Karpas-422 (cell line): ENCODE measurements around the gene SBNO2. TPM values are rescaled to one million over a fixed set of nuclear protein-coding genes. Genes with fewer than 3 reads are reported as not detected.

Source experiments
- DNase-seq: peaks from one replicate; pipeline ENCODE4 v3.0.0-alpha.2; 2015
- H2AFZ ChIP-seq: fragments of 200-600 bp; sonication (generic); 2 replicates; pipeline ENCODE4 v1.6.1; 2014; ENCODE audit warnings: antibody characterized with exemption, low read length, mixed read lengths
- H3K27ac ChIP-seq: fragments of 200-600 bp; sonication (generic); 2 replicates; pipeline ENCODE4 v1.5.1; 2014; ENCODE audit warnings: mild to moderate bottlenecking, low read length, moderate library complexity
- H3K27me3 ChIP-seq: fragments of 200-600 bp; sonication (generic); 2 replicates; pipeline ENCODE4 v1.6.1; 2014; ENCODE audit warnings: low read length, mixed read lengths
- H3K36me3 ChIP-seq: fragments of 200-600 bp; sonication (generic); 2 replicates; pipeline ENCODE4 v1.6.1; 2014; ENCODE audit warnings: low read length, mixed read lengths; ENCODE audit not compliant: insufficient read depth
- H3K4me1 ChIP-seq: fragments of 200-600 bp; sonication (generic); 2 replicates; pipeline ENCODE4 v1.6.1; 2014; ENCODE audit warnings: mild to moderate bottlenecking, low read length, mixed read lengths
- H3K4me2 ChIP-seq: fragments of 200-600 bp; sonication (generic); 2 replicates; pipeline ENCODE4 v1.6.1; 2014; ENCODE audit warnings: low read length, low read depth, mild to moderate bottlenecking; ENCODE audit not compliant: poor library complexity, severe bottlenecking
- H3K4me3 ChIP-seq: fragments of 200-600 bp; sonication (generic); 2 replicates; pipeline ENCODE4 v1.5.1; 2014; ENCODE audit warnings: mild to moderate bottlenecking, antibody characterized with exemption, low read length, mixed read lengths
- H3K79me2 ChIP-seq: fragments of 200-600 bp; sonication (generic); 2 replicates; pipeline ENCODE4 v1.6.1; 2014; ENCODE audit warnings: mild to moderate bottlenecking, low read length, mixed read lengths
- H3K9ac ChIP-seq: fragments of 200-600 bp; sonication (generic); 2 replicates; pipeline ENCODE4 v1.6.0; 2014; ENCODE audit warnings: low read length
- H3K9me2 ChIP-seq: fragments of 200-600 bp; sonication (generic), shearing (Covaris generic); replicated peaks from 2 replicates; pipeline ENCODE4 v1.6.0; 2014; ENCODE audit warnings: mild to moderate bottlenecking, low read length, moderate library complexity; ENCODE audit not compliant: insufficient read depth
- H3K9me3 ChIP-seq: fragments of 300-700, 200-600 bp; sonication (generic); 2 replicates; pipeline ENCODE4 v1.6.1; 2014; ENCODE audit warnings: low read length, mixed read lengths
- H4K20me1 ChIP-seq: fragments of 200-600 bp; sonication (generic); 2 replicates; pipeline ENCODE4 v1.6.1; 2014; ENCODE audit warnings: mild to moderate bottlenecking, antibody characterized with exemption, low read length, low read depth; ENCODE audit not compliant: insufficient read depth
- total RNA-seq: library from RNA; depleted of rRNA; stranded (reverse); fragments of >200 nt; shearing (Covaris generic); gene quantifications from 2 replicates; pipeline ENCODE4 v1.2.3, GENCODE V29; 2014; ENCODE audit warnings: low replicate concordance

Gene SBNO2
- total RNA-seq, 1 experiment from 2014 or later = 7.9 TPM

DNA sequence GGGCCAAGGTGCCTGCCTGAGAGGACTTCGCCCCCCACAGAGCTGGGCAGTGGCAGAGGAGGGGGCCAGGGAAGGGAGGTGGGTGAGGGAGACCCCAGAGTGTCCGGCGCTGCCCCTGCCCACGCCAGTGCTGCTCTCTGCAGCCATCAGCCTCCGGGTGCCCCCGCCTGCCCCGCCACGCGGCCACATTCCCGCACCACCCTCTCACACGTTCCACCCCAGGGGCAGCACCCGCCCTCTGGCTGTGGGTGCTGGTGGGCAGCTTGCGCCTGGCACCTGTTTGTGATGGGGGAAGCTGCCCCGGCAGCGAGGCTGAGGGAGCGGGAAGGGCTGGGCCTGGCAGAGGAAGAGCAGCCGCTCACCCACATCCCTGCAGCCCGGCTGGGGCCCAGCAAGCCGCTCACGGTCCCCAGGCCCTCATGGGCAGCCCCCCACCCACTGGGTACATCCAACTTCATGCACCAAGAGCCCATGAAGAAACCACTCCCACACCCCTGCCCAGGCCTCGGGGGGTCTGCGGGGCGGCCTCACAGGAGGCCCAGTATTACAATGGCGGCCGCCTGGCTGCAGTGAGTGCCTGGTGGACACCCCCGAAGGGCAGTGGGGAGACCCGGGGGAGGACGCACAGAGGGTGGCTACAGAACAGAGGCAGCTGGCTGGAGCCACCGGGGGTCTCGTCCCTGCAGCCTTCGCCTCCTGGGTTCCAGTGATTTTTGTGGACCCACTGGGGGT is 14.0 kb downstream of the SBNO2 start:
- Histone ChIP-seq H2AFZ (no peak overlapping the region), H4K20me1 (0 out of 2 replicates have a peak, but pooled peaks cover 5% of the 10 kb centered on the region), H3K9me2 (no peaks in the 10 kb centered on the region), H3K27ac (no peak overlapping the region), H3K36me3 (no peaks in the 10 kb centered on the region), H3K27me3 (no peaks in the 10 kb centered on the region), H3K9ac (no peak overlapping the region), H3K79me2 (peaks cover 24% of the 10 kb centered on the region), H3K4me1 (peaks cover 7% of the 10 kb centered on the region), H3K4me2 (no peak overlapping the region), H3K9me3 (no peaks in the 10 kb centered on the region), H3K4me3 (no peak overlapping the region)
- no peak for DNase-seq

DNA sequence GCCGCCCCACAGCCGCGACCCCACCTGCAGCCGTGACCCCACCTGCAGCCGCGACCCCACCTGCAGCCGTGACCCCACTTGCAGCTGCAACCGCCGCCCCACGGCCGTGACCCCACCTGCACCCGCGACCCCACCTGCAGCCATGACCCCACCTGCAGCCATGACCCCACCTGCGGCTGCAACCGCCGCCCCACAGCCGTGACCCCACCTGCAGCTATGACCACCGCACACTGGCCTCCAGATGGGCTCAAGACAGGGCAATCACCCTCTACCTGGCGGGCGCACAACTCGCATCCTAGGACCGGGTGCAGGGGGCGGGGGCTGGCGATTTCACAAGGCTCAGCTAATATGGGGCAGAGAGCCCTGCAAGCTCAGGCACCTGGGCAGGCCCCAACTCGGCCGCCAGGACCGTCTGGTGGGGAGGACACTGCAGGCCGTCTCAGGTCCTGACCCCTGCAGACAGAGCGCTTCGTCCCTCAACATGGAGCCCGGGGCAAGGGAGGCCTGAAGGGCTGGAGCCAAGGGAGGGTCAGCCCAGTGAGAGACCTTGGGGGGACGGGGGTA is 15.1 kb downstream of the SBNO2 start:
- H3K36me3 ChIP-seq = no peaks in the 10 kb centered on the region
- no peak overlapping the region for H3K4me2 ChIP-seq
- no peak overlapping the region for H2AFZ ChIP-seq
- no peaks in the 10 kb centered on the region for H3K9me2 ChIP-seq
- no peaks in the 10 kb centered on the region for H3K27me3 ChIP-seq
- H3K79me2 ChIP-seq = peaks cover 23% of the 10 kb centered on the region
- DNase-seq = no peak
- H3K4me1 ChIP-seq = peaks cover 7% of the 10 kb centered on the region
- H4K20me1 ChIP-seq = 0 out of 2 replicates have a peak, but pooled peaks cover 5% of the 10 kb centered on the region
- no peak overlapping the region for H3K4me3 ChIP-seq
- H3K9me3 ChIP-seq = no peaks in the 10 kb centered on the region
- H3K27ac ChIP-seq = no peak overlapping the region
- H3K9ac ChIP-seq = no peak overlapping the region

DNA sequence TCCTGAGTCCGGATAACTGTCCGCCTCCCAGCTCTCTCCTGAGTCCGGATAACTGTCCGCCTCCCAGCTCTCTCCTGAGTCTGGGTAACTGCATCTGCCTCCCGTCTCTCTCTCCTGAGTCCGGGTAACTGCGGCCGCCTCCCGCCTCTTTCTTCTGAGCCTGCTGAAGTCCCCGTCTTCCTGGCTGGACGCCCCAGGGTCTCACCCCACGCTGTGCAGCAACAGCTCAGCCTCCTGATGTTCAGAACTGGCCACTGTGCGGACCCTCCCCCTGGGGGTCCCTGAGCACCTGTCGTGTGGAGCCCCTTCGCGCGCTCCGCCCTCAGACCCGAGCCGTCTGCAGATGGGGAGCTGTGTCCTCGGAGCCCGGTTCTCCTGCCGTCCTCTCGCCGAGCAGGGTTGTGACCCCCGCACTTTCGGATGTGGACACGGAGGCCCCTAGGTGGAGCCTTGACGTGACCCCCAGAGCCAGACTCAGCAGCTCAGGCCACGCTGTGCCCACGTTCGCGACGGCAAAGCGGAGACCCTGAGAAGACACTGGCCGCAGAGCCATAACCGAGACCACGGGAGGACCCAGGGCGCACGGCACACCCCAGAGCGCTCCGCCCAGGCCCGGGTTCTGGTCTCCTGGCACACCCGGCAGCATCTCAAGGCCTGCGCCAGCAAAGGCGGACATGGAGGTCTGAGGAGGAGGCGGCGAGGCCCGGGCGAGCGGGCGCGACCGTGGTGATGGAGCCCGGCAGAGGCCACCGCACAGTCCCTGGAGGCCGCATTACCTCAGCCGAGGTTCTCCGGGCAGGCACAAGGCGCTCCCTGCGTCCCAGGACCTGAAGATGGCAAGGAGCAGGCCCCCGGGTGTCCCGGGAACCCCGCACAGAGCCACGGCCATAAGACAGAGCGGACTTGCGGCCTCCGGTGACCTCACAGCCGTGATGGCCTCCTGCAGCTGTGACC is 15.9 kb downstream of the SBNO2 start:
- H3K79me2 ChIP-seq = peaks cover 23% of the 10 kb centered on the region
- peaks cover 7% of the 10 kb centered on the region for H3K4me1 ChIP-seq
- H2AFZ ChIP-seq = no peak overlapping the region
- no peaks in the 10 kb centered on the region for H3K9me3 ChIP-seq
- H3K27ac ChIP-seq = no peak overlapping the region
- no peaks in the 10 kb centered on the region for H3K27me3 ChIP-seq
- H3K9me2 ChIP-seq = no peaks in the 10 kb centered on the region
- no peaks in the 10 kb centered on the region for H3K36me3 ChIP-seq
- DNase-seq = no peak
- H4K20me1 ChIP-seq = 0 out of 2 replicates have a peak, but pooled peaks cover 5% of the 10 kb centered on the region
- no peak overlapping the region for H3K9ac ChIP-seq
- H3K4me3 ChIP-seq = no peak overlapping the region
- H3K4me2 ChIP-seq = no peak overlapping the region

DNA sequence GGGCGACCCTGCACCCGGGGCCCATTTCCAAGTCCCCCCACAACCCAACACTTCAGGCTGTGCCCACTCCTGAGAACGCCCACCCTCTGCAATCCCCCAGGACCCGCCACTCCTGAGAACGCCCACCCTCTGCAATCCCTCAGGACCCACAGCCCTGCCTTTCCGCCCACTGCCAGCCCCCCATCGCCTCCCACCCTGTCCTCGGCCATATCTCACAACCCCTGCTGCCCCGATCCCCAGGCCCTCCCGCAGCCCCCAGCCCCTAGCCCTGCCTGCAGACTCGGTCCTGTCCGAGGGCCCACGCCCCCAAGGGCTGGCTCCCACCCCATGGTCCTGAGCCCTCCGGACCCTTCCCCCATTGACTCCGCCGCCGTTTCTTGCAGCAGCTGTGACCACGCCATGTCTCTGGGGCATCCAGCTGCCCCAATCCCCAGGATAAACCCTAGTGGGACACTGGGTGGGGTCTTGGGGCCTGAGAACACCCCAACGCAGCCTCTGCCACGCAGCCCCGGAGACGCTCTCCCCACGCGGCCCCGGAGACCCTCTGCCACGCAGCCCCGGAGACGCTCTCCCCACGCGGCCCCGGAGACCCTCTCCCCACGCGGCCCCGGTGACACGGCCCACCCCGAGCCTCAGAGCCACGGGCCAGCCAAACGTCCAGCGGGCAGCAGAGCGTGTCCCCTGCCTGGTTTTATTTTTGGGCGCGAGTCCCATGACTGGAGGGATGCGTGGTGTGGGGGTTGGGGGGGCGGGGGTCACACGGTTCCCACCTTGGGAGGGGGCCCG is 17.0 kb downstream of the SBNO2 start:
- Histone ChIP-seq H4K20me1 (0 out of 2 replicates have a peak, but pooled peaks cover 5% of the 10 kb centered on the region), H3K9ac (no peak overlapping the region)

DNA sequence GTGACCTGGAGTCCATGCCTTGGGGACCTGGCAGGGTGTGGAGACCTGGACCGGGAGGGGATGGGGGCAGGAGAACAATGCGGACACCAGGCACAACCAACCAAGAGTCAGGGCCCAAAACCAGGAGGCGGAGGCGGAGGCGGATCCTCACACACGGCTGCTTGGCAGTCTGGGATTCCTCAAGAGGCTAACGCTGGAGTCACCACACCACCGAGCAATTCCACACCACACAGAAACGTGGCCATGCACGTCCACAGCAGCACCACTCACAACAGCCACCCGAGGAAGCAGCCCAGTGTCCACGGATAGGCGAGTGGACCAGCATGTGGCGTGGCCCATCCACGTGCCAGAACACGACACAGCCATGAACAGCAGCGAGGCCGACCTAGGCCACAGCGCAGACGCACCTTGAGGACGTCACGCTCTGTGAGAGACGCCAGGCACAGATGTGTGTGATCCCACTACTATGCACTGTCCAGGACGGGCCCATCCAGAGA is 17.7 kb downstream of the SBNO2 start:
- Histone ChIP-seq H3K27me3 (no peaks in the 10 kb centered on the region), H3K4me1 (no peaks in the 10 kb centered on the region), H3K4me2 (no peak overlapping the region), H3K9me2 (no peaks in the 10 kb centered on the region), H3K27ac (no peak overlapping the region), H3K4me3 (no peak overlapping the region), H3K9ac (no peak overlapping the region), H3K79me2 (peaks cover 14% of the 10 kb centered on the region; the same call in 1 of the 2 replicates), H3K36me3 (no peaks in the 10 kb centered on the region; the same call in 1 of the 2 replicates), H2AFZ (no peak overlapping the region), H4K20me1 (0 out of 2 replicates have a peak, but pooled peaks cover 5% of the 10 kb centered on the region), H3K9me3 (no peaks in the 10 kb centered on the region)
- DNase-seq = no peak

More for the DNA sequence above, 17.0 kb downstream of the SBNO2 start:
- H3K36me3 ChIP-seq = no peaks in the 10 kb centered on the region; the same call in 1 of the 2 replicates
- no peak overlapping the region for H2AFZ ChIP-seq
- H3K4me2 ChIP-seq = no peak overlapping the region
- no peaks in the 10 kb centered on the region for H3K9me3 ChIP-seq
- no peaks in the 10 kb centered on the region for H3K9me2 ChIP-seq
- no peak for DNase-seq
- peaks cover 7% of the 10 kb centered on the region for H3K4me1 ChIP-seq
- peaks cover 14% of the 10 kb centered on the region; the same call in 1 of the 2 replicates for H3K79me2 ChIP-seq
- H3K27me3 ChIP-seq = no peaks in the 10 kb centered on the region
- no peak overlapping the region for H3K27ac ChIP-seq
- H3K4me3 ChIP-seq = no peak overlapping the region

DNA sequence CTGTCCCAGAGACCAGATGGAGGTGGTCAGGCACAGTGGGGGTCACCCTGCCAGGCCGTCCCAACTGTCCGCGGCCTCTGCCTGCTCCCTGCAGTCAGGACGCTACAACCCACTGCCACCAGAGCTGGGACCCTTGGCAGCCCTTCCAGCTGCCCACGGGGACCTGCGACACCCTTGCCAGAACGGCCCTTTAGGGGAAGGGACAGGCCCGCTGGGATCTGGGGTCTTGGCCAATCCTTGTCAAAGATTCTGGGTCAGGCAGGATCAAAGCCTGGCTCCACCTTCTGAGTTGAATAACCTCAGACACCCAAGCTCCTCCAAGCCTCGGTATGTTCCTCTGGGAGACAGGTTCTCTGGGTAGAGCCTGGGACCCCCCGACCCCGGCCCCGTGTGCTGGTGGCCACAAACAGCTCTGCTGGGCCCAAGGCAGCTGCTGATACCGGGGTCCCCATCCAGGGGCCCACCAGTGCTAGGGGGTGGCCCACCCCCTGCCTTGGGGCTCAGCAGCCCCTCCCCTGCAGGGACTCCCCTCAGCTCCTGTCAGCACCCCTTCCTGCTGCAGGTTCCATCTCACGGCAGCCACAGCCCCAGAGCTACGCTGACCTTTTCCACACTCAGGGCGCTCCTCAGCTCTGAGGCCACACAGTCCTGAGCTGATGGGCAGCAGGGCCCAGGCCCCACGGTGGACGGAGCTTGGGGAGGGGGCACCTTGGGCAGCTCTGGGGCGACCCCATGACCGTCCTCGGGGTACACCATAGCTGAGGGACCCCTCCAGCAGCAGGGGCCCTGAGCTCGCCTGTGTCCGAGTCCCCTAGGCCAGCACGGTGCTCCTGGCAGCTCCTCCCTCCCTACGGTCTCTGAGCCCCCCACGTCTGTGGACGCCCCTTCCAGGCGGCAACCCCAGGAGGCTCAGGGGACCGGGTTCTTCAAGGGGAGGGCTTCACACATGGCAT is 18.4 kb downstream of the SBNO2 start:
- H3K9me2 ChIP-seq = no peaks in the 10 kb centered on the region
- no peaks in the 10 kb centered on the region for H3K9me3 ChIP-seq
- H3K4me3 ChIP-seq = no peak overlapping the region
- DNase-seq = no peak
- no peaks in the 10 kb centered on the region for H3K27me3 ChIP-seq
- no peaks in the 10 kb centered on the region for H3K4me1 ChIP-seq
- 0 out of 2 replicates have a peak, but pooled peaks cover 3% of the 10 kb centered on the region for H4K20me1 ChIP-seq
- no peaks in the 10 kb centered on the region; the same call in 1 of the 2 replicates for H3K36me3 ChIP-seq
- H3K9ac ChIP-seq = no peak overlapping the region
- H3K27ac ChIP-seq = no peak overlapping the region
- no peak overlapping the region for H3K4me2 ChIP-seq
- peaks cover 12% of the 10 kb centered on the region; the same call in 1 of the 2 replicates for H3K79me2 ChIP-seq
- H2AFZ ChIP-seq = no peak overlapping the region
